ENCODE results near the gene WRAP73. TPM values are rescaled to one million over a fixed set of nuclear protein-coding genes. Genes with fewer than 3 reads are reported as not detected.

Gene WRAP73
- total and polyA plus RNA-seq, 2 experiments from 2014 or later = 14.7 to 28.8 TPM

DNA sequence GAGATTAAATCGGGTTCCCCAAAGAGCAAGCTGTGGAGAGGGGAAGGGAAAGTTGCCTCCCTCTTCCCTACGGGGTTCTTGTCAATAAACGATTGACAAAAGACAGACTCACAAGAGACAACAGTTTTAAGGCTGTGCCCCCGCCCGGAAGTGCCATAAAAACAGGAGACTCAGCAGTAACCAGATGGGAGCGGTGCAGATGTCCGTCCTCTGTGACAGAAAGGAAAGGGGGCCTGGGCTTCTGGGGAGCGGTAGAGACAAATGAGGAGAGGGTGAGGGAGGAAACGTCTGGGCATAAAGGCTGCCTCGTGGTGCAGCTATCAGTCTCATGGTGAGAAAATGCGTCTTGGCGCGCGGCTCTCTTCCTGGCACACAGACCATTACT lies 8.3 kb upstream of the WRAP73 start:
- WGBS (ENCODE audit: low lambda C conversion rate, missing lambda C conversion rate) = 48% methylated on average over 14 of the region's 14 CpGs
- Histone ChIP-seq H3K4me3 (no peak overlapping the region), H3K9me2 (replicated peaks; ENCODE audit: insufficient read depth) (no peaks in the 10 kb centered on the region), H3K36me3 (replicated peaks; ENCODE audit: insufficient read depth, low read depth) (no peaks in the 10 kb centered on the region), H3K27me3 (peaks cover 43% of the 10 kb centered on the region), H3K27ac (no peak overlapping the region), H4K20me1 (ENCODE audit: insufficient read depth, poor library complexity, severe bottlenecking) (no peaks in the 10 kb centered on the region), H3K4me1 (ENCODE audit: insufficient read depth) (no peaks in the 10 kb centered on the region), H3K79me2 (no peaks in the 10 kb centered on the region), H3K9me3 (ENCODE audit: low read depth) (no peaks in the 10 kb centered on the region), H3K4me2 (no peak overlapping the region), H2AFZ (no peak overlapping the region)
- DNase-seq (ENCODE audit: low spot score) = no peak
- TF ChIP-seq EZH2phosphoT487 (IDR thresholded peaks at IDR 0.05; ENCODE audit: low read depth, severe bottlenecking, unreplicated experiment) (no peak), EZH2 (IDR thresholded peaks at IDR 0.05; ENCODE audit: borderline replicate concordance) (no peak)
- TF ChIP-seq, protein P1, sequence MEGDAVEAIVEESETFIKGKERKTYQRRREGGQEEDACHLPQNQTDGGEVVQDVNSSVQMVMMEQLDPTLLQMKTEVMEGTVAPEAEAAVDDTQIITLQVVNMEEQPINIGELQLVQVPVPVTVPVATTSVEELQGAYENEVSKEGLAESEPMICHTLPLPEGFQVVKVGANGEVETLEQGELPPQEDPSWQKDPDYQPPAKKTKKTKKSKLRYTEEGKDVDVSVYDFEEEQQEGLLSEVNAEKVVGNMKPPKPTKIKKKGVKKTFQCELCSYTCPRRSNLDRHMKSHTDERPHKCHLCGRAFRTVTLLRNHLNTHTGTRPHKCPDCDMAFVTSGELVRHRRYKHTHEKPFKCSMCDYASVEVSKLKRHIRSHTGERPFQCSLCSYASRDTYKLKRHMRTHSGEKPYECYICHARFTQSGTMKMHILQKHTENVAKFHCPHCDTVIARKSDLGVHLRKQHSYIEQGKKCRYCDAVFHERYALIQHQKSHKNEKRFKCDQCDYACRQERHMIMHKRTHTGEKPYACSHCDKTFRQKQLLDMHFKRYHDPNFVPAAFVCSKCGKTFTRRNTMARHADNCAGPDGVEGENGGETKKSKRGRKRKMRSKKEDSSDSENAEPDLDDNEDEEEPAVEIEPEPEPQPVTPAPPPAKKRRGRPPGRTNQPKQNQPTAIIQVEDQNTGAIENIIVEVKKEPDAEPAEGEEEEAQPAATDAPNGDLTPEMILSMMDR (IDR thresholded peaks at IDR 0.05; ENCODE audit: poor library complexity) = no peak

- TF ChIP-seq EZH2phosphoT487 (IDR thresholded peaks at IDR 0.05; ENCODE audit: low read depth, severe bottlenecking, unreplicated experiment) (no peak), EZH2 (IDR thresholded peaks at IDR 0.05; ENCODE audit: borderline replicate concordance) (no peak)
- TF ChIP-seq, protein P1 (IDR thresholded peaks at IDR 0.05; ENCODE audit: poor library complexity) = no peak
- H3K4me2 ChIP-seq = no peak overlapping the region
- H4K20me1 ChIP-seq (ENCODE audit: insufficient read depth, poor library complexity, severe bottlenecking) = no peaks in the 10 kb centered on the region
- H3K9me2 ChIP-seq (replicated peaks; ENCODE audit: insufficient read depth) = no peaks in the 10 kb centered on the region
- H3K36me3 ChIP-seq (replicated peaks; ENCODE audit: insufficient read depth, low read depth) = no peaks in the 10 kb centered on the region
- no peaks in the 10 kb centered on the region for H3K4me1 ChIP-seq (ENCODE audit: insufficient read depth)
- H3K4me3 ChIP-seq = no peak overlapping the region
- no peaks in the 10 kb centered on the region for H3K9me3 ChIP-seq (ENCODE audit: low read depth)
- 83% methylated on average over 21 of the region's 26 CpGs for WGBS (ENCODE audit: low lambda C conversion rate, missing lambda C conversion rate)
- H2AFZ ChIP-seq = no peak overlapping the region
- no peak for DNase-seq (ENCODE audit: low spot score)
- H3K27me3 ChIP-seq = peaks cover 48% of the 10 kb centered on the region
- H3K27ac ChIP-seq = no peak overlapping the region
- H3K79me2 ChIP-seq = no peaks in the 10 kb centered on the region
Measured at GRCh38 chr1:3657578-3658230, 7.8 kb upstream of the WRAP73 start.

- Histone ChIP-seq H2AFZ (no peak overlapping the region), H3K9me3 (ENCODE audit: low read depth) (no peaks in the 10 kb centered on the region), H3K4me2 (no peak overlapping the region), H3K27me3 (peaks cover 54% of the 10 kb centered on the region), H3K4me1 (ENCODE audit: insufficient read depth) (no peaks in the 10 kb centered on the region), H3K4me3 (no peak overlapping the region), H4K20me1 (ENCODE audit: insufficient read depth, poor library complexity, severe bottlenecking) (no peaks in the 10 kb centered on the region), H3K27ac (no peak overlapping the region), H3K79me2 (no peaks in the 10 kb centered on the region), H3K36me3 (replicated peaks; ENCODE audit: insufficient read depth, low read depth) (no peaks in the 10 kb centered on the region), H3K9me2 (replicated peaks; ENCODE audit: insufficient read depth) (no peaks in the 10 kb centered on the region)
- 77% methylated on average over 6 of the region's 6 CpGs for WGBS (ENCODE audit: low lambda C conversion rate, missing lambda C conversion rate)
- no peak for DNase-seq (ENCODE audit: low spot score)
- TF ChIP-seq EZH2 (IDR thresholded peaks at IDR 0.05; ENCODE audit: borderline replicate concordance) = no peak
- TF ChIP-seq EZH2phosphoT487 (IDR thresholded peaks at IDR 0.05; ENCODE audit: low read depth, severe bottlenecking, unreplicated experiment) = no peak
- TF ChIP-seq, protein P1 (IDR thresholded peaks at IDR 0.05; ENCODE audit: poor library complexity) = no peak
Measured at GRCh38 chr1:3657096-3657475, 7.2 kb upstream of the WRAP73 start.
